Astrocyte of the cerebellum (primary cell): ENCODE measurements around the gene HLA-DRA.
"Not testable (repeated sequence)": the region's sequence is repeated elsewhere in the genome, so short reads cannot be mapped to it uniquely, and the experiment has no call there.

ENCODE experiments used
- DNase-seq: peaks from one replicate; pipeline ENCODE4 v3.0.0-alpha.2; 2011; ENCODE audit warnings: low read depth
- H3K4me3 ChIP-seq: 2 replicates; pipeline ENCODE4 v1.5.1; 2011; ENCODE audit warnings: mild to moderate bottlenecking, low read depth, low read length, moderate library complexity
- CTCF ChIP-seq: IDR thresholded peaks from 2 replicates; pipeline ENCODE4 v1.5.1; 2012; ENCODE audit warnings: low read length, low read depth, moderate library complexity, mild to moderate bottlenecking; ENCODE audit errors: missing control alignments
- in situ Hi-C: cut with HindIII; loops from 2 replicates; pipeline ENCODE4 v1.10.0; 2017; ENCODE audit warnings: low sequenced_read_pairs

Gene HLA-DRA

GRCh38 chr6:32449088-32449736 lies 9.5 kb downstream of the HLA-DRA start:
- TF ChIP-seq CTCF: no peak
- DNase-seq: no peak
- no peak overlapping the region for H3K4me3 ChIP-seq
- in situ Hi-C loops: no loop called here

GRCh38 chr6:32457054-32457453 lies 17.4 kb downstream of the HLA-DRA start:
- DNase-seq: no peak
- in situ Hi-C loops: no loop called here
- no peak for TF ChIP-seq CTCF
- no peak overlapping the region for H3K4me3 ChIP-seq

- no peak for DNase-seq
- no peak overlapping the region for H3K4me3 ChIP-seq
- in situ Hi-C loops: no loop called here
- TF ChIP-seq CTCF: no peak
Observed at GRCh38 chr6:32459781-32460424, 20.2 kb downstream of the HLA-DRA start.

- no peak for TF ChIP-seq CTCF
- in situ Hi-C loops: no loop called here
- DNase-seq: no peak
- H3K4me3 ChIP-seq: no peak overlapping the region
Observed at GRCh38 chr6:32460528-32460927, 20.8 kb downstream of the HLA-DRA start.

GRCh38 chr6:32461493-32461892 lies 21.8 kb downstream of the HLA-DRA start:
- no peak for TF ChIP-seq CTCF
- in situ Hi-C loops: no loop called here
- no peak for DNase-seq
- no peak overlapping the region for H3K4me3 ChIP-seq

GRCh38 chr6:32462609-32463008 lies 22.9 kb downstream of the HLA-DRA start:
- TF ChIP-seq CTCF: no peak
- in situ Hi-C loops: no loop called here
- no peak overlapping the region for H3K4me3 ChIP-seq
- no peak for DNase-seq

- DNase-seq, in situ Hi-C loops, H3K4me3 ChIP-seq: not testable (repeated sequence)
Observed at GRCh38 chr6:32467743-32468503, 28.2 kb downstream of the HLA-DRA start.
